ENCODE data around the gene FGF5.
A peak's percentile ranks its signal among the peaks of the same experiment; 100 is the strongest.

The FGF5 gene, protein sequence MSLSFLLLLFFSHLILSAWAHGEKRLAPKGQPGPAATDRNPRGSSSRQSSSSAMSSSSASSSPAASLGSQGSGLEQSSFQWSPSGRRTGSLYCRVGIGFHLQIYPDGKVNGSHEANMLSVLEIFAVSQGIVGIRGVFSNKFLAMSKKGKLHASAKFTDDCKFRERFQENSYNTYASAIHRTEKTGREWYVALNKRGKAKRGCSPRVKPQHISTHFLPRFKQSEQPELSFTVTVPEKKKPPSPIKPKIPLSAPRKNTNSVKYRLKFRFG

DNA sequence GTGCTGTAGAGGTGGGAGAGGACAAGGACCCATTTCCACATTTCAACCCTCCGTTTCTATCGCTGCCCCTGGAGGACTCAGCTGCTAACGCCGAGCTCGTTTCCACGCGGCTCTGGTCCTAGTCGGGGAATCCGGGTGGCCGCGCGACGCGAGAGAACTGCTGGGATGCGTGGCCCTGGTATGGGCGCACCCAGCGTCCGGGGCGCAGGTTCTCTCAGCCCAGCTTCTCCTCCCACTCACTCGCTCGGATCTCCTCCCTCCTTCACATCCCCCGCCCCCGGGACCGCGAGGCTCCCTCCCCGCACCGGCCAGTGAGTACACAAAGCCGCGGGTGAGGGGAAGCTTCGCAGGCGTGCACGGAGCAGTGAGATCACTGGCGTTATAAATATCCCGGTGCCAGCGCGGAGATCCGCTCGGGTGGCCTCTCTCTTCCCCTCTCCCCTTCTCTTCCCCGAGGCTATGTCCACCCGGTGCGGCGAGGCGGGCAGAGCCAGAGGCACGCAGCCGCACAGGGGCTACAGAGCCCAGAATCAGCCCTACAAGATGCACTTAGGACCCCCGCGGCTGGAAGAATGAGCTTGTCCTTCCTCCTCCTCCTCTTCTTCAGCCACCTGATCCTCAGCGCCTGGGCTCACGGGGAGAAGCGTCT is at the start of gene FGF5:
TSS of gene FGF5 (plus strand) at position 412 of the 649 bp plus-strand sequence. CDS start at position 573, 161 bp downstream.
- TF ChIP-seq, protein P1, sequence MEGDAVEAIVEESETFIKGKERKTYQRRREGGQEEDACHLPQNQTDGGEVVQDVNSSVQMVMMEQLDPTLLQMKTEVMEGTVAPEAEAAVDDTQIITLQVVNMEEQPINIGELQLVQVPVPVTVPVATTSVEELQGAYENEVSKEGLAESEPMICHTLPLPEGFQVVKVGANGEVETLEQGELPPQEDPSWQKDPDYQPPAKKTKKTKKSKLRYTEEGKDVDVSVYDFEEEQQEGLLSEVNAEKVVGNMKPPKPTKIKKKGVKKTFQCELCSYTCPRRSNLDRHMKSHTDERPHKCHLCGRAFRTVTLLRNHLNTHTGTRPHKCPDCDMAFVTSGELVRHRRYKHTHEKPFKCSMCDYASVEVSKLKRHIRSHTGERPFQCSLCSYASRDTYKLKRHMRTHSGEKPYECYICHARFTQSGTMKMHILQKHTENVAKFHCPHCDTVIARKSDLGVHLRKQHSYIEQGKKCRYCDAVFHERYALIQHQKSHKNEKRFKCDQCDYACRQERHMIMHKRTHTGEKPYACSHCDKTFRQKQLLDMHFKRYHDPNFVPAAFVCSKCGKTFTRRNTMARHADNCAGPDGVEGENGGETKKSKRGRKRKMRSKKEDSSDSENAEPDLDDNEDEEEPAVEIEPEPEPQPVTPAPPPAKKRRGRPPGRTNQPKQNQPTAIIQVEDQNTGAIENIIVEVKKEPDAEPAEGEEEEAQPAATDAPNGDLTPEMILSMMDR (IDR thresholded peaks at IDR 0.05) = no peak

DNA sequence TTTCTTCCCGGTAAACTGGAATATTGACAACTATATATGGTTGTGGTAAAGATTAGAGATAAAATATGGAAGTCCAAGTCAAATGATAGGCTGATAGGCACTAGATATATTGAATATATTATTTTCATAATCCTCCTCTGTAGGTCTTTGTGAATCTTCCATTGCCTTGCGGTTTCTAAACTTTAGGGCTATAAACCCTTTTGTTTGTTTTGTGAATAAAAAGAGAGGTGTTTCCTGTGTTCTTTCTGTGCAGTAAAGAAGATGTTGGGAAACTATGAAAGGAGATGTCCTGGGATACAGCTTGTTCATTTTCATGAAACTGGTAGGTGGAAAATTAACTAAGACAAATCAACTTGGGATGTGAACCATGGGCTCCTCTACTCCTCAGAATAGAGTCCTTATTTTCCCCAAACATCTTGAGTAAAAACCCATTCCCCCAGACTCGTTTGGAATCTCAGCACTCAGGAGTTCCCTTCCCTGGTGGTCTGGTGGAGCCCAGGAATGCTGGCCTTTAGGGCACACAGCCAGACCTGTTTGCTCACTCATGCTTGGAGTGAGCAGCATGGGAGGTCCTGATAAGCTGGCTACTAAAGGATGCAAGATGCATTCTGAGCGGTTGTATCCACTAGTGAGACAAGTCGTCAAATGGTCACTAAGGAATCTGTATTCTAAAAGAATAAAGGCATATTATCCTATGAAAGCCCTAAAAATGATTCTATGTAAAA is 47.0 kb upstream of the FGF5 start:
- TF ChIP-seq, protein P1 (IDR thresholded peaks at IDR 0.05) = no peak

DNA sequence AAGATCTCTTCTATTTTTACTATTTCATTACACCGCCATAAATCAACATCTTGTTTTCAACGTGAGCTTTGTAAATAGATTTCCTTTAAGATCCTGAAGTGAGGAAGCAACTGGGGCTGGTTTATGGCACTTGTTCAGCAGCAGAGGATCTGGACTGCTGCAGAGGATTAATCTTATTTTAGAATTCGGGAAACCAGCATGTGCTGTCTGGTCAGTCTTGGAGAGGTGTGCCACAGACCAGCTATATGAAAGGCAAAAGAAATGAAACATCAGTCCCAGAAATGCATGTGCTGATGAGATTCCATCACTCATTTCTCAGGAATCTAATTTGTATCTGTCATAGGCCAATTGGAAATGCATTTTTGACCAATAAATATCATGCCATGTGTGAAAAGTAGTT is 45.8 kb upstream of the FGF5 start:
- TF ChIP-seq, protein P1 (IDR thresholded peaks at IDR 0.05) = no peak

DNA sequence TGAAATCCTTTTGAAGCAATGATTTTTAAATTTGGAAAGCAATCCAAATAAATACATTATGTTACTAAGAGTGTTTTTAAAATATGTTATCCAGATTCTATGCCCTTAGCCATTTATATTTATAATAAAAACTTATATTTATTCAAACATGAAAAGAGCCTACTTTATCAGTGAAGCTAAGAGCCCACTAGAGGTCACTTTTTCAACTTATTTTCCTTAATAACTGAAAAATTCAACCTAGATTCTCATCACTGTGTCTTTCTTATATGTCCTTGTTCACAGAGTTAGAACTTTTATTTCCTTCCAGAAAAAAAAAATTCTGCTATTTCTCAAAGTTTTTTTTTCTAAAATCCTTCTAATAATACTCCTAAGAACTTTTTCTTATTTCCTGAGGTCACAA is 45.3 kb upstream of the FGF5 start:
- TF ChIP-seq, protein P1 (IDR thresholded peaks at IDR 0.05) = 0 out of 2 replicates have a peak, but pooled peaks have one; percentile 11

DNA sequence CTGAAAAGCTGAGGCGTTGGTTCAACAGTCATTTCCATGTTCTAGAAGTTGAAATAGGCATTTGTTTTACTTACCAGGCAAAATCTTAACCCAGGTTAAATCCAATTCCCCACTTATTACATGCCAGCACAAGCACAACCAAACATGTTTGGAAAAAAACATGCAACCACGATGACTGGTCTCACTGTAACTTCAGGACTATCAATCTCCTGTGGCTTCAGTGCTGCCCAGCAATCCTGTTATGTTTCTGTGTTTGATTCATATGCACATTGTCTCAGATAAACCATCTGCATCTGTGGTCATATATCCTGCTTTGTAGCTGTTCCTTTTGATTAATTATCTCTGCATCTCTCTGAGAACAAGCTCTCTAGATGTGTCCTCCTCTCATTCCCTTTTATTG is 40.9 kb upstream of the FGF5 start:
- TF ChIP-seq, protein P1 (IDR thresholded peaks at IDR 0.05) = no peak

DNA sequence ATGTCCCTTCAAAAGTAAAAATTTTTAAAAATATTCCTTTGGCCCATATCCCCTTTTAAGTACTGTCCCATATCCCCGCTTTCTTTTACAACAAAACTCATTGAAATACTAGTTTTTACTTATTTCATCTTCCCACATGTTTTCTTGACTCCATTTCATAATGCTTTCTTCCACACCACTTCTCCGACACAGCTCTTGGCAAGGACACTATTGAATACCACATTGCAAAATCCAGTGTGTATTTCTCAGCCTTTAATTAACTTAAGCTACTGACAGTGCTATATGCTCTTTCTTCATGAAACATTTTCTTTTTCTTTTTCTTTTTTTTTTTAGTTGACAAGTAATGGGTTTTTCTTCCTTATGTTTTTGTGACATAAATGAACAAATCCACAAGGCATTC is 40.4 kb upstream of the FGF5 start:
- TF ChIP-seq, protein P1 (IDR thresholded peaks at IDR 0.05) = no peak

DNA sequence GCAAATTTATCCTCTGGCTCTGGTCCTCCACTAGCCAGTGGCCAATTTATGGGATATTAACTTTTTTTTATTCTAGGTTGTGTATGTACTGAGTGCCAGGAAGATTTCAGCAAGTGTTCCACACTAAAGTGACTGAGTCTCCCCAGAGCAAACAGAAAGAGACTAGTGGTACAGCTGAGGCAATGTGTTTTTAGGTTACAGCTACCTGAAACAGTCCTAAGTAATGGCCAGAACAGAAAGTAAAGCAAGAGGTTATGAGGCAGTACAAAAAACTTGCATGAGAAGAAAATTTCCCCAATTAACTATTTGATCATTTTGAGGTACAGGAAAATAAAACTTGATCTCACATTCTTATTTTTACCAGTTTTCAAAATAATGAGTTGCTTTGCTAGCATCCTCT is 38.0 kb upstream of the FGF5 start:
- TF ChIP-seq, protein P1 (IDR thresholded peaks at IDR 0.05) = no peak

All from LNCAP (cell line).